RWPE2 (cell line): ENCODE measurements around the gene PAK1.

Experiments
- ATAC-seq: fragments of 200-7000 bp; cut with Tn5 transposase; 3 replicates; pipeline ENCODE4 v1.9.1; 2021; ENCODE audit warnings: low read depth
- DNase-seq: peaks from one replicate; pipeline ENCODE4 v3.0.0-alpha.2; 2020; ENCODE audit warnings: low spot score
- H3K27ac ChIP-seq: fragments of 450-650 bp; 2 replicates; pipeline ENCODE4 v1.5.1; 2017; ENCODE audit warnings: mild to moderate bottlenecking; ENCODE audit not compliant: poor library complexity, severe bottlenecking
- H3K27me3 ChIP-seq: fragments of 250-450 bp; sonication (Bioruptor Pico); 2 replicates; pipeline ENCODE4 v1.5.1; 2021; ENCODE audit warnings: mild to moderate bottlenecking, moderate library complexity; ENCODE audit not compliant: insufficient read depth, poor library complexity, severe bottlenecking
- H3K36me3 ChIP-seq: fragments of 250-450 bp; sonication (Bioruptor Pico); 2 replicates; pipeline ENCODE4 v1.5.1; 2020; ENCODE audit warnings: low read depth, mild to moderate bottlenecking, moderate library complexity
- H3K4me1 ChIP-seq: fragments of 250-450 bp; sonication (Bioruptor Pico); 2 replicates; pipeline ENCODE4 v1.5.1; 2021; ENCODE audit warnings: mild to moderate bottlenecking, moderate library complexity; ENCODE audit not compliant: insufficient read depth, poor library complexity, severe bottlenecking
- H3K4me3 ChIP-seq: fragments of 250-450 bp; sonication (Bioruptor Pico); 2 replicates; pipeline ENCODE4 v1.5.1; 2021; ENCODE audit warnings: mild to moderate bottlenecking, moderate library complexity; ENCODE audit not compliant: severe bottlenecking
- H3K9me3 ChIP-seq: fragments of 250-450 bp; sonication (Bioruptor Pico); 2 replicates; pipeline ENCODE4 v1.5.1; 2021; ENCODE audit warnings: mild to moderate bottlenecking, moderate library complexity; ENCODE audit not compliant: severe bottlenecking
- TF ChIP-seq, protein P1 (sequence below): fragments of 450-650 bp; IDR thresholded peaks from one replicate; pipeline ENCODE4 v1.5.1; 2017; ENCODE audit warnings: mild to moderate bottlenecking, moderate library complexity; ENCODE audit not compliant: poor library complexity, severe bottlenecking

PAK1 gene

DNA sequence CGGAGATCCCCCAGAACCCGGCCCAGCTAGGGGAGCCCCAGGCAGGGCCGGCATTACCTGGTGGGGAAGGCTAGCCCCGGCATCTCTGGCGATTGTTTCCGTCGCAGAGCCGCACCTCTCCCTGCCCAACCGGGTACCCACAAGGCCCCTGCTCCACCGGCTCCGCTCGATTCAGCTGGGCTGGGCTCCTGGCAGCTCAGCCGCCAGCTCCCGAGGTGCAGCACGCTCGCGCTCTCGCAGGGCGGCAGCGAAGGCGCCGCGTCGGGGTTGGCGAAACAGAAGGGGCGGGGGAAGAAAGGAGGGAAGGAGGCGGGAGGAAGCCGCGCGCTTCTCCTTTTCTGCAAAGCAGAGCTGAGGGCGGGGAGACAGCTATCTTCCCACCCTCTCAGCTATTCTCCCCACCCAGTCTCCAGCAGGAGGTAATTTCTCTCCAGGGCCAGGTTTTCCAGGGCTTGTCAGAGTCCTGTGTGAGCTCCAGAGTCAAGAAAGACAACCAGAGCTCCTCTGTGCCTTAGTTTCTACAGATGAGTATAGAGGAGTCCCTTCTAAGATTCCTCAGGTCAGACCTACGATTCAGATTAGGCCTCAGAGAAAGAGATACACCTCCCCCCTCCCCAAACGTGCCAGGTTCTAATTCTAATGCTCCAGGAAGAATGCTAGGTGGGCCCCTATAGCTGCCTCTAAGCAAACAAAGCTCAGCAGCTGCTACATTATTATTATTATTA, 62.0 kb downstream of the PAK1 start:
- no peaks in the 10 kb centered on the region for H3K27me3 ChIP-seq
- TF ChIP-seq, protein P1, sequence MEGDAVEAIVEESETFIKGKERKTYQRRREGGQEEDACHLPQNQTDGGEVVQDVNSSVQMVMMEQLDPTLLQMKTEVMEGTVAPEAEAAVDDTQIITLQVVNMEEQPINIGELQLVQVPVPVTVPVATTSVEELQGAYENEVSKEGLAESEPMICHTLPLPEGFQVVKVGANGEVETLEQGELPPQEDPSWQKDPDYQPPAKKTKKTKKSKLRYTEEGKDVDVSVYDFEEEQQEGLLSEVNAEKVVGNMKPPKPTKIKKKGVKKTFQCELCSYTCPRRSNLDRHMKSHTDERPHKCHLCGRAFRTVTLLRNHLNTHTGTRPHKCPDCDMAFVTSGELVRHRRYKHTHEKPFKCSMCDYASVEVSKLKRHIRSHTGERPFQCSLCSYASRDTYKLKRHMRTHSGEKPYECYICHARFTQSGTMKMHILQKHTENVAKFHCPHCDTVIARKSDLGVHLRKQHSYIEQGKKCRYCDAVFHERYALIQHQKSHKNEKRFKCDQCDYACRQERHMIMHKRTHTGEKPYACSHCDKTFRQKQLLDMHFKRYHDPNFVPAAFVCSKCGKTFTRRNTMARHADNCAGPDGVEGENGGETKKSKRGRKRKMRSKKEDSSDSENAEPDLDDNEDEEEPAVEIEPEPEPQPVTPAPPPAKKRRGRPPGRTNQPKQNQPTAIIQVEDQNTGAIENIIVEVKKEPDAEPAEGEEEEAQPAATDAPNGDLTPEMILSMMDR: no peak
- ATAC-seq (peak; percentile 89), DNase-seq (peak; percentile 74)
- no peaks in the 10 kb centered on the region for H3K9me3 ChIP-seq
- H3K4me3 ChIP-seq: peak overlapping the region; percentile 42
- H3K27ac ChIP-seq: no peak overlapping the region
- H3K4me1 ChIP-seq: peaks cover 13% of the 10 kb centered on the region
- H3K36me3 ChIP-seq: no peaks in the 10 kb centered on the region

DNA sequence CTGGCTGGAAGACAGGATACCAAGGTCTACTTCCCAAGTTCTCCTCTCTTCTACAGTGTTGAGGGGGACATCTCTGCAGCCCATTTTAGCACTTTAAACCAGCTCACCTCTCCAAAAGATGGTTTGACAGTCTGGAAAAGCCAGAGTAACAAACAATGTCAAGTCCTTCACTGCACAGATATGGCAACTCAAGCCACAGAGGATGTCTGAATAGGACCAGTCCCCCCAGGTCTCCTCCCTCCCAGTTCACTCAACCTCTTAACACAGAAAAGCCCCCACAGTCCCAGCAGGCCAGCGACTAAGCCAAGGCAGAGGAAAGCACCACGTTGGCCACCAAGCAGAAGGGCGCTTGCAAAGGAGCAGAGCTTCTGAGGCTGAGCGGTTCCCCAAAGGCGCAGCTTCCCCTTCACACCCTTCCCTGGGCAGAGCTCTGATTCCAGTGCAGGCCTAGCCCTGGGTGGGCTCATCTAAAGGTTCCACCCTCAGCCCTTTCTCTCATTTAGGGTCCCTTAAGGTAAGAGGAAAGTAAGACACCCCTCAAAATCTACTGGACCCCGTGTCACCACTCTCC, 62.7 kb downstream of the PAK1 start:
- peak; percentile 40 for ATAC-seq
- Histone ChIP-seq H3K27me3 (no peaks in the 10 kb centered on the region), H3K36me3 (no peaks in the 10 kb centered on the region), H3K27ac (no peak overlapping the region), H3K9me3 (no peaks in the 10 kb centered on the region), H3K4me1 (peaks cover 13% of the 10 kb centered on the region), H3K4me3 (peak overlapping the region; percentile 42)
- no peak for DNase-seq
- TF ChIP-seq, protein P1: no peak

DNA sequence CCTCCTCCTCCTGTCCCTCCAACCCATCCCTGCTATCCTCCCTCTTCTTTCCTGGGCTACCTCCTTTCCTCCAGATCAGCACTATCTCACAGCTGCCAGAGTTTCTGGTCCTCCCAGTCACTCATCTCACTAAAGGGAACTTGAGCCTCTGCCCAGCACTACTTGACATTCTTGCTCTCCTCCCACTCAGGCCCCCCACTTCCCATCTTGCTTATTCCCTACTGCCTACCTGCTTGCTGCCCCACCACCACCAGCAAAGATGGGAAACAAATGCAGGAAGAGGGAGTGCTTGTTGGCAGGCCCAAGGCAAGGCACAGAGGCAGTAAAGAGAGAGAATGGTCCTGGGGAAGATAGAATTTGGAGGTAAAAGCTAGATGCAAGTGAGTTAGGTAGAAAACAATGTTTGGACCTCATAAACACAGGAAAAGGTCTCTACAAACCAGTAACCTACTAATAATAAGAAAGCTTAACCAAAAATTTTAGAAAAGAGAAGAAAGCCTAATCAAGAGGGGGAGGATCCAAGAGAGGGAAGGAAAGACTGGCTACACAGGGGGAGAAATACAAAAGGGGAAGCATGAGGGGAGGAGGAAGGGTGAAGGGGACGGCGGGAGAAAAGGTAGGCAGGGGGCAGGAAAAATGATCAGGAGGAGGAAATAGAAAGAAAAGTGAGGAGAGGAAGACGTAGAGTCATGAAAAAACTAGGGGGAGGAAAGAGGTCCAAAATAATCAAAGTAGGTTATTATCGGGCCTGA, 63.6 kb downstream of the PAK1 start:
- no peak for DNase-seq
- H3K4me1 ChIP-seq: peaks cover 13% of the 10 kb centered on the region

DNA sequence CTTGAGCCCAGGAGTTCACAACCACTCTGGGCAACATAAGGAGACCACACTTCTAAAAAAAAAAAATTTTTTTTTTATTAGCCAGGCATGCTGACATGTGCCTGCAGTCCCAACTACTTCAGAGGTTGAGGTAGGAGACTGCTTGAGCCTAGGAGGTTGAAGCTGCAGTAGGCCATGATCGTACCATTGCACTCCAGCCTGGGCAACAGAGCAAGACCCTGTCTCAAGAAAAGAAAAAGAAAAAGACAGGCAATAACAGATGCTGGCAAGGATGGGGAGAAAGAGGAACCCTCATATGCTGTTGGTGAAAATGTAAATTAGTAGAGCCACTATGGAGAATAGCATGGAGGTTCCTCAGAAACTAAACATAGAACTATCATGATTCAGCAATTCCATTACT, 64.8 kb downstream of the PAK1 start:
- Histone ChIP-seq H3K9me3 (no peaks in the 10 kb centered on the region), H3K36me3 (no peaks in the 10 kb centered on the region), H3K4me1 (peaks cover 13% of the 10 kb centered on the region), H3K27me3 (no peaks in the 10 kb centered on the region), H3K4me3 (no peak overlapping the region), H3K27ac (no peak overlapping the region)
- DNase-seq (no peak), ATAC-seq (no peak)
- TF ChIP-seq, protein P1: no peak

More for the DNA sequence above, 63.6 kb downstream of the PAK1 start:
- no peaks in the 10 kb centered on the region for H3K27me3 ChIP-seq
- no peaks in the 10 kb centered on the region for H3K9me3 ChIP-seq
- no peak overlapping the region for H3K27ac ChIP-seq
- TF ChIP-seq, protein P1: no peak
- no peak for ATAC-seq
- no peak overlapping the region for H3K4me3 ChIP-seq
- no peaks in the 10 kb centered on the region for H3K36me3 ChIP-seq
